Activated B cell treated with CpG ODN at 0.5 μM for 24 hours (primary cell): ENCODE measurements around the gene C10orf71. TPM values are rescaled to one million over a fixed set of nuclear protein-coding genes. Genes with fewer than 3 reads are reported as not detected.

Experiments
- ATAC-seq: fragments of 200-7000 bp; cut with Tn5 transposase; one replicate; pipeline ENCODE4 v1.10.0; 2021; ENCODE audit warnings: low read depth, mild to moderate bottlenecking, moderate library complexity
- CTCF ChIA-PET: fragments of 350-600 bp; sonication (Branson Sonifier 250); formaldehyde crosslinking; loops from one replicate; lab custom pipeline; 2021; ENCODE audit warnings: antibody characterized with exemption; lab: Charles Lee
- POLR2A ChIA-PET: fragments of 350-600 bp; sonication (Branson Sonifier 250); formaldehyde crosslinking; loops from one replicate; lab custom pipeline; 2021; ENCODE audit warnings: antibody characterized with exemption; lab: Charles Lee
- DNase-seq: peaks from one replicate; pipeline ENCODE4 v3.0.0; 2022
- H3K27ac Mint-ChIP-seq: one replicate; pipeline ENCODE4 v1.8.0; 2020; ENCODE audit warnings: mixed read lengths
- H3K27me3 Mint-ChIP-seq: one replicate; pipeline ENCODE4 v1.8.0; 2021; ENCODE audit warnings: mixed read lengths
- H3K36me3 Mint-ChIP-seq: one replicate; pipeline ENCODE4 v1.8.0; 2021; ENCODE audit warnings: low read depth, mixed read lengths
- H3K4me1 Mint-ChIP-seq: one replicate; pipeline ENCODE4 v1.8.0; 2021; ENCODE audit warnings: mixed read lengths
- H3K4me3 Mint-ChIP-seq: one replicate; pipeline ENCODE4 v1.8.0; 2020; ENCODE audit warnings: mild to moderate bottlenecking, mixed read lengths
- H3K9me3 Mint-ChIP-seq: one replicate; pipeline ENCODE4 v1.8.0; 2020; ENCODE audit warnings: mixed read lengths
- CTCF ChIP-seq: fragments of 200-600 bp; IDR thresholded peaks from one replicate; pipeline ENCODE4 v1.8.0; 2022; ENCODE audit warnings: antibody characterized with exemption, mild to moderate bottlenecking
- intact Hi-C: fragments of 100-400 bp; cut with micrococcal nuclease; formaldehyde crosslinking; loops from one replicate; pipeline ENCODE4 v1.15.1; 2024
- total RNA-seq: library from RNA; stranded (reverse); gene quantifications from 2 replicates; pipeline ENCODE4 v1.2.3, GENCODE V29; 2022

C10orf71 gene
- total RNA-seq, 1 donor from 2014 or later: not detected

DNA sequence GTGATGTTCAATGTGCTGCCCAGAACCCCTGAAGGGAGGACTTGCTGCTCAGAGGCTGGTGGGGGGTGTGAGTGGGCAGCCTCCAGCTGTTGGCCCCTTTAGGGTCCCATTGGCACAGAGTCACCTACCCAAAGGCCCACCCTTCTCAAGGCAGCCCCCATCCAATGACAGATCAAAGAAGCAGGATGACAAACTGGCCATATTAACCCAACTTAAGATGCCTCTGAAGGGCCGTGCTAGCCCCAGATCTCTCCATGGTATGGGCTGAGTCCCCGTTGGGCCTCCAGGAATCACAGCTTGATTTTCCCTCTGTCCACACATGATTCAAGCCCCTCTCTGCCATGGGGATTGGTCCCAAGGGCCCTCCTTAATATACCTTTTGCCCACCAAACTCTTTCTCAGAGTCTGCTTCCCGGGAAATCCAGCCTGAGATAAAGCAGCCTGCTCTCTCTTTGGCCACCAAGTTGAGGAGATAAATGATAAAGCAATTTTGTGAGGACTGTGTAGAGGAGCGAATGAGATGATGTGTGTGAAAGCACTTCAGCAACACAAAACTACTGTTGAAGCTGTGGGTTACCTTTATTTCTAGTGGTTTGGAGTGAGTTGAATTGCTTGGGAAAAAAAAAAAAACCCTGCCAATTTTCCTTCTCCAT is 38.2 kb upstream of the C10orf71 start:
- POLR2A ChIA-PET: no interaction called here
- intact Hi-C loops: no loop called here
- Mint-ChIP-seq H3K4me3 (no peak overlapping the region), H3K9me3 (peaks cover 8% of the 10 kb centered on the region), H3K27ac (no peak overlapping the region), H3K27me3 (peaks cover 4% of the 10 kb centered on the region), H3K36me3 (no peaks in the 10 kb centered on the region), H3K4me1 (no peaks in the 10 kb centered on the region)
- DNase-seq (no peak), ATAC-seq (no peak)
- CTCF ChIA-PET: no interaction called here
- TF ChIP-seq CTCF: no peak

DNA sequence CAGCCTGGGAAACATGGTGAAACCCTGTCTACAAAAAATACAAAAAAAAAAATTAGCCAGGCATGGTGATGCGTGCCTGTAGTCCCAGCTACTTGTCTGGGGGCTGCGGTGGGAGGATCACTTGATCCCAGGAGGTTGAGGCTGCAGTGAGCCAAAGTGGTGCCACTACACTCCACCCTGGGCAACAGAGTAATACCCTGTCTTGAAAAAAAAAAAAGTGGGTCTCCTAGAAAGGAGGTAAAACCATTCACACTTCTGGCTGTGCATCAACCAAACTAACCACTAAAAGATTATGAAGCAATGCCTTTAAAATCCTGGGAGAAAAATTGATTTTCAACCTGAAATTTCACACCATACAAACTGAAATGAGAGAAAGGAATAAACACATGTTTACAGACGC is 35.4 kb upstream of the C10orf71 start:
- H3K4me3 Mint-ChIP-seq: no peak overlapping the region
- intact Hi-C loops: no loop called here
- CTCF ChIA-PET: no interaction called here
- H3K27me3 Mint-ChIP-seq: peaks cover 4% of the 10 kb centered on the region
- DNase-seq (no peak), ATAC-seq (no peak)
- POLR2A ChIA-PET: no interaction called here
- peaks cover 21% of the 10 kb centered on the region for H3K9me3 Mint-ChIP-seq
- no peaks in the 10 kb centered on the region for H3K4me1 Mint-ChIP-seq
- H3K27ac Mint-ChIP-seq: no peak overlapping the region
- TF ChIP-seq CTCF: no peak
- H3K36me3 Mint-ChIP-seq: peaks cover 7% of the 10 kb centered on the region

DNA sequence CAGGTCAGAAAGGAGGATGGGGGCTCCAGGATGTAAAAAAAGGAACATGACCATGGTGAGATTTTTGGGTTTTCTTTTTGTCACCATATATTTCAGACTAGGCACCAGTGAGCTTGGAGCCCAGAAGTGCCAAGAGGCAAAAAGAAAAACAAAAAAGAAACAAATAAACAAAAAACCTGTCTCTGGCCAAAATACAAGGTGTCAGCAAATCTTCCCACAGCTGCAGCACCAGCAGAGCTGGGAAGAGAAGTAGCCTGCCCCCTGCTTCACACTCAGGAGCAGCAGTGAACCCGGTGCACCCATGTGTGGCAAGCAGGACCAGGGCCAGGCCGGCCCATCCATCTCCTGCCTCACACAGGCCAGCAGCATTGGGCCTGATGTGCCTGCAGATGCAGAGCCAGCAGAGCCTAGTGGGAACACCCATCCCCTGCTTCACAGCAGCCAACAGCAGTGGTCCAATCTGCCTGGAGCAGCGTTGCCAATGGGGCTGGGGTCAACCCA is 34.7 kb upstream of the C10orf71 start:
- Mint-ChIP-seq H3K36me3 (peaks cover 7% of the 10 kb centered on the region), H3K27me3 (peaks cover 4% of the 10 kb centered on the region), H3K27ac (no peak overlapping the region), H3K4me1 (no peaks in the 10 kb centered on the region), H3K4me3 (no peak overlapping the region), H3K9me3 (peaks cover 21% of the 10 kb centered on the region)
- ATAC-seq (no peak), DNase-seq (no peak)
- TF ChIP-seq CTCF: no peak
- intact Hi-C loops: no loop called here
- POLR2A ChIA-PET: no interaction called here
- CTCF ChIA-PET: no interaction called here

GRCh38 chr10:49265885-49266284 is 33.1 kb upstream of the C10orf71 start:
- peaks cover 7% of the 10 kb centered on the region for H3K36me3 Mint-ChIP-seq
- CTCF ChIA-PET: no interaction called here
- no peaks in the 10 kb centered on the region for H3K4me1 Mint-ChIP-seq
- no peak overlapping the region for H3K4me3 Mint-ChIP-seq
- H3K9me3 Mint-ChIP-seq: peaks cover 21% of the 10 kb centered on the region
- TF ChIP-seq CTCF: no peak
- H3K27me3 Mint-ChIP-seq: no peaks in the 10 kb centered on the region
- intact Hi-C loops: no loop called here
- ATAC-seq: no peak
- POLR2A ChIA-PET: no interaction called here
- no peak overlapping the region for H3K27ac Mint-ChIP-seq
- DNase-seq: no peak

GRCh38 chr10:49268185-49268584 is 30.8 kb upstream of the C10orf71 start:
- DNase-seq: no peak
- H3K27ac Mint-ChIP-seq: no peak overlapping the region
- CTCF ChIA-PET: no interaction called here
- peaks cover 7% of the 10 kb centered on the region for H3K36me3 Mint-ChIP-seq
- H3K9me3 Mint-ChIP-seq: peaks cover 21% of the 10 kb centered on the region
- H3K27me3 Mint-ChIP-seq: no peaks in the 10 kb centered on the region
- intact Hi-C loops: no loop called here
- H3K4me1 Mint-ChIP-seq: peaks cover 16% of the 10 kb centered on the region
- POLR2A ChIA-PET: no interaction called here
- ATAC-seq: no peak
- TF ChIP-seq CTCF: no peak
- H3K4me3 Mint-ChIP-seq: no peak overlapping the region
